GM12878 (cell line): ENCODE results near the gene GUCY1B1.

Experiments used
- MYC ChIP-seq: IDR thresholded peaks from 2 replicates; pipeline ENCODE4 v1.6.1; 2011; ENCODE audit warnings: mild to moderate bottlenecking, low read length, moderate library complexity, inconsistent platforms; ENCODE audit not compliant: insufficient read depth, insufficient replicate concordance, insufficient read length, severe bottlenecking
- RAD21 ChIP-seq: IDR thresholded peaks from 2 replicates; pipeline ENCODE4 v1.6.1; 2011; ENCODE audit warnings: mild to moderate bottlenecking, low read depth, low read length, moderate library complexity; ENCODE audit not compliant: insufficient read depth
- TF ChIP-seq, protein P1 (sequence below), 3 experiments: IDR thresholded peaks in 2 of 3; conservative IDR thresholded peaks in 1 of 3; 2 replicates each; pipeline ENCODE4 v1.5.1; 2011; ENCODE audit warnings: low read depth in 3 of 3, low read length in 3 of 3, mild to moderate bottlenecking in 3 of 3, control low read depth in 2 of 3, moderate library complexity in 2 of 3, inconsistent platforms in 1 of 3, mixed read lengths in 1 of 3; ENCODE audit not compliant: control insufficient read depth in 2 of 3, insufficient read depth in 1 of 3; ENCODE audit errors: extremely low read depth in 1 of 3

DNA sequence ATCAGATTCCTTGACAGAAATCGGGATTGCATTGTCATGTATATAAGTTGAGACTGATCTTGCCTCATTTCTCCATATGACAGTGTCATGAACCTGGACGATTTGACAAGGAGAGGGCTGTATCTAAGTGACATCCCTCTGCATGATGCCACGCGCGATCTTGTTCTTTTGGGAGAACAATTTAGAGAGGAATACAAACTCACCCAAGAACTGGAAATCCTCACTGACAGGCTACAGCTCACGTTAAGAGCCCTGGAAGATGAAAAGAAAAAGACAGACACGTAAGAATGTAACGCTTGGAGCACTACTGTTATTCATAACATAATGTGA, 40.9 kb downstream of the GUCY1B1 start:
- TF ChIP-seq RAD21: no peak
- no peak for TF ChIP-seq MYC
- TF ChIP-seq, protein P1, sequence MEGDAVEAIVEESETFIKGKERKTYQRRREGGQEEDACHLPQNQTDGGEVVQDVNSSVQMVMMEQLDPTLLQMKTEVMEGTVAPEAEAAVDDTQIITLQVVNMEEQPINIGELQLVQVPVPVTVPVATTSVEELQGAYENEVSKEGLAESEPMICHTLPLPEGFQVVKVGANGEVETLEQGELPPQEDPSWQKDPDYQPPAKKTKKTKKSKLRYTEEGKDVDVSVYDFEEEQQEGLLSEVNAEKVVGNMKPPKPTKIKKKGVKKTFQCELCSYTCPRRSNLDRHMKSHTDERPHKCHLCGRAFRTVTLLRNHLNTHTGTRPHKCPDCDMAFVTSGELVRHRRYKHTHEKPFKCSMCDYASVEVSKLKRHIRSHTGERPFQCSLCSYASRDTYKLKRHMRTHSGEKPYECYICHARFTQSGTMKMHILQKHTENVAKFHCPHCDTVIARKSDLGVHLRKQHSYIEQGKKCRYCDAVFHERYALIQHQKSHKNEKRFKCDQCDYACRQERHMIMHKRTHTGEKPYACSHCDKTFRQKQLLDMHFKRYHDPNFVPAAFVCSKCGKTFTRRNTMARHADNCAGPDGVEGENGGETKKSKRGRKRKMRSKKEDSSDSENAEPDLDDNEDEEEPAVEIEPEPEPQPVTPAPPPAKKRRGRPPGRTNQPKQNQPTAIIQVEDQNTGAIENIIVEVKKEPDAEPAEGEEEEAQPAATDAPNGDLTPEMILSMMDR (IDR thresholded peaks at IDR 0.05 in 2 of 3, conservative IDR thresholded peaks at IDR 0.05 in 1 of 3; ENCODE audit: control insufficient read depth in 2 of 3, extremely low read depth in 1 of 3, insufficient read depth in 1 of 3, low read depth in 3 of 3, low read length in 3 of 3): no peak
